ENCODE measurements around the gene TRPV6. TPM values are rescaled to one million over a fixed set of nuclear protein-coding genes. Genes with fewer than 3 reads are reported as not detected.

The TRPV6 gene
- total and polyA plus RNA-seq, 4 donors, result 0.40 to 1.2 (median 0.53) TPM

- no peaks in the 10 kb centered on the region for H3K36me3 ChIP-seq (ENCODE audit: control insufficient read depth in 4 of 4, insufficient read depth in 4 of 4, low read length in 4 of 4)
- no peaks in the 10 kb centered on the region for H3K9me3 ChIP-seq (ENCODE audit: control insufficient read depth in 4 of 4, insufficient read depth in 3 of 4, low read length in 3 of 4)
- no peak for DNase-seq
- H3K4me1 ChIP-seq (ENCODE audit: control insufficient read depth in 5 of 5, insufficient read depth in 5 of 5, low read length in 5 of 5), result no peaks in the 10 kb centered on the region
- no peaks in the 10 kb centered on the region for H3K27me3 ChIP-seq (ENCODE audit: control insufficient read depth in 3 of 3, insufficient read depth in 3 of 3, low read length in 2 of 3)
- H3K27ac ChIP-seq (ENCODE audit: low read depth in 1 of 2, low read length in 1 of 2), result no peak overlapping the region
- no peak for ATAC-seq (ENCODE audit: insufficient read depth, low FRiP score)
- no peak overlapping the region for H3K9ac ChIP-seq (ENCODE audit: insufficient read depth in 1 of 2, low read length in 2 of 2)
- TF ChIP-seq CTCF (IDR thresholded peaks at IDR 0.05; ENCODE audit: control extremely low read depth, extremely low read depth), result no peak
- H3K4me3 ChIP-seq, result no peak overlapping the region
- 63 to 79% methylated on average over 6 of the region's 6 CpGs for WGBS, 2 donors
These were observed 9.5 kb upstream of the TRPV6 start for GRCh38 chr7:142894985-142895593.

DNA sequence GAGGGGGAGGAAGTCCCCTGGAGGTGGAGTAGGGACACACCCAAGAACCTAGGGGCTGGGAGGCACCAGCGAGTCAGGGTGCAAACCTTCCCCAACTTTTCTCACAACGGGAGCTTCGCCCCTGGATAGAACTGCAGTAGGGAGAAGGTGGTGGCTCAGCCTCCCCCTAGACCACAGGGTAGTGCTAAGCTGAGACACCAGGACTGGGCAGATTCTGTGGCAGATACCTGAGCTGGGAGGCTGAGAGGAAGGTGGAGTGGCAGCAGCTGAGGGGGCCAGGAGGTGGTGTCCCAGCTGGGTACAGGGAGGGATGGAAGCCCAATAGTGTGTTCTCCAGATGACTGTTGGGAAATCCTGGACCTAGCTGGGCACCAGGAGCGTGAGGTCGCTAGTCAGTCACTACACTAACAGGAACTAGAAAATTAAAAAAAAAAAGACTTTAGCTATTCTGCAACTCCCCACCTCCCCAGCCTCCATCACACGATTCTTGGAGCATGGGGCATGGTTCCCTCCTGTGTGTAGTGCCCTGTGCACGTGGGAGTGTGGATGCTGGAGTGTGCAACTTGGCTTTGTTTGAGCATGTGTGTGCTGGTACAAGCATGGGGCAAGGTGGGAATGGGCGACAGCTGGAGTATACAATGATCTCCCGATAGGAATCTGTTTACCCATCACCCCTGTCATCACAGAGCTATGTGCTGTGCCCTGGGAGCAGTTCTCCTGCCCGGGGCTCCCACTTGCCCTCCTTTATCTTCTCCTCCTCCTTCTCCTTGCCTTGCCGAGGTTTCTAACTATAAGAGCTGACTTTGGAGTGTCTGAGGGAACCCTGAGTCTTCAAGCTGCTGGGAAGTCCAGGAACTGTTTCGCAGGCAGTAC, 8.8 kb upstream of the TRPV6 start:
- Histone ChIP-seq H3K4me1 (ENCODE audit: control insufficient read depth in 5 of 5, insufficient read depth in 5 of 5, low read length in 5 of 5) (peaks cover 0 to 4% (median 0%) of the 10 kb centered on the region in 5 donors), H3K4me3 (no peak overlapping the region), H3K9me3 (ENCODE audit: control insufficient read depth in 4 of 4, insufficient read depth in 3 of 4, low read length in 3 of 4) (no peaks in the 10 kb centered on the region), H3K9ac (ENCODE audit: insufficient read depth in 1 of 2, low read length in 2 of 2) (no peak overlapping the region), H3K27me3 (ENCODE audit: control insufficient read depth in 3 of 3, insufficient read depth in 3 of 3, low read length in 2 of 3) (no peaks in the 10 kb centered on the region), H3K36me3 (ENCODE audit: control insufficient read depth in 4 of 4, insufficient read depth in 4 of 4, low read length in 4 of 4) (no peaks in the 10 kb centered on the region), H3K27ac (ENCODE audit: low read depth in 1 of 2, low read length in 1 of 2) (no peak overlapping the region)
- 75 to 85% methylated on average over 12 of the region's 12 CpGs for WGBS, 2 donors
- no peak for TF ChIP-seq CTCF (IDR thresholded peaks at IDR 0.05; ENCODE audit: control extremely low read depth, extremely low read depth)
- DNase-seq (no peak), ATAC-seq (ENCODE audit: insufficient read depth, low FRiP score) (no peak)

GRCh38 chr7:142892951-142893350, 7.4 kb upstream of the TRPV6 start:
- ATAC-seq (ENCODE audit: insufficient read depth, low FRiP score), result no peak
- Histone ChIP-seq H3K4me1 (ENCODE audit: control insufficient read depth in 5 of 5, insufficient read depth in 5 of 5, low read length in 5 of 5) (peaks cover 0 to 5% (median 0%) of the 10 kb centered on the region in 5 donors), H3K9me3 (ENCODE audit: control insufficient read depth in 4 of 4, insufficient read depth in 3 of 4, low read length in 3 of 4) (no peaks in the 10 kb centered on the region), H3K4me3 (no peak overlapping the region), H3K36me3 (ENCODE audit: control insufficient read depth in 4 of 4, insufficient read depth in 4 of 4, low read length in 4 of 4) (no peaks in the 10 kb centered on the region), H3K9ac (ENCODE audit: insufficient read depth in 1 of 2, low read length in 2 of 2) (no peak overlapping the region), H3K27ac (ENCODE audit: low read depth in 1 of 2, low read length in 1 of 2) (no peak overlapping the region), H3K27me3 (ENCODE audit: control insufficient read depth in 3 of 3, insufficient read depth in 3 of 3, low read length in 2 of 3) (no peaks in the 10 kb centered on the region)
- peak in 1 of 3 donors; percentile 6 for DNase-seq
- 85 to 95% methylated on average over 5 of the region's 5 CpGs for WGBS, 2 donors
- TF ChIP-seq CTCF (IDR thresholded peaks at IDR 0.05; ENCODE audit: control extremely low read depth, extremely low read depth), result no peak
